ENCODE data around the gene NDUFB8.

The NDUFB8 gene

GRCh38 chr10:100487529-100487928 lies 42.1 kb downstream of the NDUFB8 start:
- no peak overlapping the region for H3K9ac ChIP-seq (ENCODE audit: low read length)
- no peaks in the 10 kb centered on the region for H3F3A ChIP-seq (ENCODE audit: insufficient read depth)
- H3K4me2 ChIP-seq (ENCODE audit: low read depth, low read length, poor library complexity, severe bottlenecking) = no peak overlapping the region
- no peaks in the 10 kb centered on the region for H3K9me2 ChIP-seq (replicated peaks; ENCODE audit: insufficient read depth, low read length)
- no peaks in the 10 kb centered on the region for H3K36me3 ChIP-seq (ENCODE audit: low read length)
- H3K4me3 ChIP-seq (ENCODE audit: insufficient read depth, low read length, poor library complexity, severe bottlenecking) = no peak overlapping the region
- H2AFZ ChIP-seq (ENCODE audit: low read depth, low read length, severe bottlenecking) = no peak overlapping the region
- no peaks in the 10 kb centered on the region for H4K20me1 ChIP-seq (ENCODE audit: low read depth, low read length)
- no peaks in the 10 kb centered on the region for H3K79me2 ChIP-seq (ENCODE audit: insufficient read depth, low read length)
- H3K9me3 ChIP-seq (ENCODE audit: insufficient read depth, low read length) = no peaks in the 10 kb centered on the region
- H3K27me3 ChIP-seq (ENCODE audit: low read length) = no peaks in the 10 kb centered on the region
- TF ChIP-seq CTCF (IDR thresholded peaks at IDR 0.05; ENCODE audit: insufficient read depth, low read length, poor library complexity, severe bottlenecking) (no peak), EZH2phosphoT487 (conservative IDR thresholded peaks at IDR 0.05; ENCODE audit: low read length) (no peak)
- no peak overlapping the region for H3K27ac ChIP-seq (ENCODE audit: low read depth, low read length)

GRCh38 chr10:100485801-100486495 lies 43.7 kb downstream of the NDUFB8 start:
- H4K20me1 ChIP-seq (ENCODE audit: low read depth, low read length) = no peaks in the 10 kb centered on the region
- no peak overlapping the region for H3K9ac ChIP-seq (ENCODE audit: low read length)
- H3K27ac ChIP-seq (ENCODE audit: low read depth, low read length) = no peak overlapping the region
- H3K4me3 ChIP-seq (ENCODE audit: insufficient read depth, low read length, poor library complexity, severe bottlenecking) = no peak overlapping the region
- no peaks in the 10 kb centered on the region for H3K27me3 ChIP-seq (ENCODE audit: low read length)
- no peaks in the 10 kb centered on the region for H3F3A ChIP-seq (ENCODE audit: insufficient read depth)
- no peak overlapping the region for H3K4me2 ChIP-seq (ENCODE audit: low read depth, low read length, poor library complexity, severe bottlenecking)
- H3K36me3 ChIP-seq (ENCODE audit: low read length) = no peaks in the 10 kb centered on the region
- H3K79me2 ChIP-seq (ENCODE audit: insufficient read depth, low read length) = no peaks in the 10 kb centered on the region
- TF ChIP-seq EZH2phosphoT487 (conservative IDR thresholded peaks at IDR 0.05; ENCODE audit: low read length) = no peak
- TF ChIP-seq CTCF (IDR thresholded peaks at IDR 0.05; ENCODE audit: insufficient read depth, low read length, poor library complexity, severe bottlenecking) = no peak
- no peaks in the 10 kb centered on the region for H3K9me3 ChIP-seq (ENCODE audit: insufficient read depth, low read length)
- no peak overlapping the region for H2AFZ ChIP-seq (ENCODE audit: low read depth, low read length, severe bottlenecking)
- no peaks in the 10 kb centered on the region for H3K9me2 ChIP-seq (replicated peaks; ENCODE audit: insufficient read depth, low read length)

- Histone ChIP-seq H3K9ac (ENCODE audit: low read length) (no peak overlapping the region), H4K20me1 (ENCODE audit: low read depth, low read length) (no peaks in the 10 kb centered on the region), H3K36me3 (ENCODE audit: low read length) (no peaks in the 10 kb centered on the region), H3F3A (ENCODE audit: insufficient read depth) (no peaks in the 10 kb centered on the region), H3K4me2 (ENCODE audit: low read depth, low read length, poor library complexity, severe bottlenecking) (no peak overlapping the region), H2AFZ (ENCODE audit: low read depth, low read length, severe bottlenecking) (no peak overlapping the region), H3K79me2 (ENCODE audit: insufficient read depth, low read length) (no peaks in the 10 kb centered on the region), H3K9me2 (replicated peaks; ENCODE audit: insufficient read depth, low read length) (no peaks in the 10 kb centered on the region), H3K9me3 (ENCODE audit: insufficient read depth, low read length) (no peaks in the 10 kb centered on the region), H3K27ac (ENCODE audit: low read depth, low read length) (no peak overlapping the region), H3K4me3 (ENCODE audit: insufficient read depth, low read length, poor library complexity, severe bottlenecking) (no peak overlapping the region), H3K27me3 (ENCODE audit: low read length) (no peaks in the 10 kb centered on the region)
- TF ChIP-seq EZH2phosphoT487 (conservative IDR thresholded peaks at IDR 0.05; ENCODE audit: low read length) = no peak
- TF ChIP-seq CTCF (IDR thresholded peaks at IDR 0.05; ENCODE audit: insufficient read depth, low read length, poor library complexity, severe bottlenecking) = no peak
Measured at GRCh38 chr10:100485366-100485765, 44.3 kb downstream of the NDUFB8 start.
